ENCODE measurements around the gene TOM1L1.
A peak's percentile ranks its signal among the peaks of the same experiment; 100 is the strongest.

The TOM1L1 gene

DNA sequence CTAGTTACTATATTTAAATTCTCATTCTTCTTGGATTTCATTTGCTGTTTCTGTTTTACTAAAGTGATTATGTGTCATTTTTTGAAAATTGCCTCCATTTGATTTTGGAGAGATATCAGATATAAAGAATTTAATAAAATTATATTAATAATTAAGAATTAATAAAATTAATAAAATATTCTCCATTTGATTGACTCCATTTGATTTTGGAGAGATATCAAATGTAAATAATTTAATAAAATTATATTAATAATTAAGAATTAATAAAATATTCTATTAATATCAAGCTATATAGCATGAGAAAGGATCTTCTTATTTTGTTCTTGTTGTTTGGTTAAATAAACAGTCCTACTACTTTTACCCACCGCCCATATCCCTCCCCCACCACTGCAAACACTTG, 90.9 kb downstream of the TOM1L1 start:
- no peaks in the 10 kb centered on the region for H3K9me3 ChIP-seq (ENCODE audit: control insufficient read depth, insufficient read depth, low read depth, low read length)
- no peak overlapping the region for H3K4me3 ChIP-seq (ENCODE audit: low read depth, low read length)
- H3K36me3 ChIP-seq (ENCODE audit: control insufficient read depth in 2 of 2, insufficient read depth in 1 of 2, low read length in 2 of 2), result peaks cover 28 to 34% of the 10 kb centered on the region in 2 experiments
- CTCF ChIA-PET, result interaction anchor here (0.6 to 4.3 kb wide), 16 partner anchors 11 to 624 kb away, joined by 3 to 106 read pairs (median 5); partner anchors contain the start of genes COX11 and STXBP4
- no peak overlapping the region for H3K27ac ChIP-seq (ENCODE audit: extremely low read depth, low read depth, low read length)
- no peak for TF ChIP-seq ZNF830 (tag by site-specific recombination; IDR thresholded peaks at IDR 0.05; ENCODE audit: low read depth)
- TF ChIP-seq ZNF341 (tag by site-specific recombination; IDR thresholded peaks at IDR 0.05; ENCODE audit: low read depth), result no peak
- TF ChIP-seq, protein P1, sequence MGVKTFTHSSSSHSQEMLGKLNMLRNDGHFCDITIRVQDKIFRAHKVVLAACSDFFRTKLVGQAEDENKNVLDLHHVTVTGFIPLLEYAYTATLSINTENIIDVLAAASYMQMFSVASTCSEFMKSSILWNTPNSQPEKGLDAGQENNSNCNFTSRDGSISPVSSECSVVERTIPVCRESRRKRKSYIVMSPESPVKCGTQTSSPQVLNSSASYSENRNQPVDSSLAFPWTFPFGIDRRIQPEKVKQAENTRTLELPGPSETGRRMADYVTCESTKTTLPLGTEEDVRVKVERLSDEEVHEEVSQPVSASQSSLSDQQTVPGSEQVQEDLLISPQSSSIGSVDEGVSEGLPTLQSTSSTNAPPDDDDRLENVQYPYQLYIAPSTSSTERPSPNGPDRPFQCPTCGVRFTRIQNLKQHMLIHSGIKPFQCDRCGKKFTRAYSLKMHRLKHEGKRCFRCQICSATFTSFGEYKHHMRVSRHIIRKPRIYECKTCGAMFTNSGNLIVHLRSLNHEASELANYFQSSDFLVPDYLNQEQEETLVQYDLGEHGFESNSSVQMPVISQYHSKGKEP (tag by site-specific recombination; IDR thresholded peaks at IDR 0.05), result no peak
- TF ChIP-seq ZNF660 (tag by site-specific recombination; IDR thresholded peaks at IDR 0.05), result no peak
- TF ChIP-seq ZNF585B (tag by site-specific recombination; IDR thresholded peaks at IDR 0.05), result no peak
- TF ChIP-seq, protein P2, sequence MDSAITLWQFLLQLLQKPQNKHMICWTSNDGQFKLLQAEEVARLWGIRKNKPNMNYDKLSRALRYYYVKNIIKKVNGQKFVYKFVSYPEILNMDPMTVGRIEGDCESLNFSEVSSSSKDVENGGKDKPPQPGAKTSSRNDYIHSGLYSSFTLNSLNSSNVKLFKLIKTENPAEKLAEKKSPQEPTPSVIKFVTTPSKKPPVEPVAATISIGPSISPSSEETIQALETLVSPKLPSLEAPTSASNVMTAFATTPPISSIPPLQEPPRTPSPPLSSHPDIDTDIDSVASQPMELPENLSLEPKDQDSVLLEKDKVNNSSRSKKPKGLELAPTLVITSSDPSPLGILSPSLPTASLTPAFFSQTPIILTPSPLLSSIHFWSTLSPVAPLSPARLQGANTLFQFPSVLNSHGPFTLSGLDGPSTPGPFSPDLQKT (IDR thresholded peaks at IDR 0.05; ENCODE audit: borderline replicate concordance, low read depth, low read length), result no peak
- TF ChIP-seq ZNF777 (tag by site-specific recombination; IDR thresholded peaks at IDR 0.05; ENCODE audit: borderline replicate concordance), result no peak
- TF ChIP-seq HOXD13 (CRISPR knock-in tag; IDR thresholded peaks at IDR 0.05; ENCODE audit: borderline replicate concordance), result no peak
- TF ChIP-seq ZNF843 (tag by site-specific recombination; IDR thresholded peaks at IDR 0.05), result no peak
- no peak for TF ChIP-seq ZNF514 (tag by site-specific recombination; IDR thresholded peaks at IDR 0.05)
- no peak for TF ChIP-seq ZNF274 (IDR thresholded peaks at IDR 0.05; ENCODE audit: low read length)
- TF ChIP-seq ZNF274 (tag by site-specific recombination; IDR thresholded peaks at IDR 0.05; ENCODE audit: borderline replicate concordance), result no peak
- no peaks in the 10 kb centered on the region for H3K4me1 ChIP-seq (ENCODE audit: control insufficient read depth, insufficient read depth, low read length)
- POLR2A ChIA-PET, result no interaction called here

DNA sequence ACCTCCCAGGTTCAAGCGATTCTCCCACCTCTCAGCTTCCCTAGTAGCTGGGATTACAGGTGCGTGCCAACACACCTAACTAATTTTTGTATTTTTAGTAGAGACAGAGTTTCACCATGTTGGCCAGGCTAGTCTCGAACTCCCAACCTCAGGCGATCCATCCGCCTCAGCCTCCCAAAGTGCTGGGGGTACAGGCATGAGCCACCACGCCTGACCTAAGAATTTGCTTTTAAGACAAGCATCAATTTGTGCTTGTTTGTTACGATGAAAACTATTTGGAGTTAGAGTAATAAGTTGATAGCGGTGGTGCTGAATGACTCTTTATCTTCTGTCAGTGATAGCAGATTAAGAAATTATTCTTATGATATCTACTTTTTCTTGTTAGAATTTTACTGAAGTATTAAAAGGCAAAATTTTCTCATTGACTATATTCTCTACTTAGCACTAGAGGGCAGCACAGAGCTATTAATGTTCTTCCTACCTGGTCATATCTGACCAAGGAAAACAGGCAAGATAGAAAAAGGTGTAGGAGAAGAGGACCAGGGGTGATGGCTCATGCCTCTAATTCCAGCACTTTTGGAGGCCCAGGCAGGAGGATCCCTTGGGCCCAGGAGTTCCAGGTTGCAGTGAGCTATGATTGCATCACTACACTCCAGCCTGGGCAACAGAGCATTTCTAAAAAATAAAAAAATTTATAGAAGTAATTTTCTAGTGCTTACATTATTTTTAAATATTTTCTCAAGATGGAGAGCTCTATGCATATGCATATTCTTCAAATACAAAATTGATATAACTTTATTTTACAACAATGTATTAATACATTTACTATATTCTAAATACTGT, 92.4 kb downstream of the TOM1L1 start:
- Histone ChIP-seq H3K27ac (ENCODE audit: extremely low read depth, low read depth, low read length) (no peak overlapping the region), H3K4me1 (ENCODE audit: control insufficient read depth, insufficient read depth, low read length) (no peaks in the 10 kb centered on the region), H3K36me3 (ENCODE audit: control insufficient read depth in 2 of 2, insufficient read depth in 1 of 2, low read length in 2 of 2) (peaks cover 26 to 29% of the 10 kb centered on the region in 2 experiments), H3K4me3 (ENCODE audit: low read depth, low read length) (no peak overlapping the region), H3K9me3 (ENCODE audit: control insufficient read depth, insufficient read depth, low read depth, low read length) (no peaks in the 10 kb centered on the region)
- TF ChIP-seq ZNF654 (tag by site-specific recombination; IDR thresholded peaks at IDR 0.05; ENCODE audit: low read depth) (peak; percentile 70), ZNF624 (tag by site-specific recombination; IDR thresholded peaks at IDR 0.05) (no peak), ZNF112 (tag by site-specific recombination; IDR thresholded peaks at IDR 0.05) (no peak)
- ChIA-PET CTCF (interaction anchor here (0.6 to 4.3 kb wide), 46 partner anchors 7 to 1959 kb away, joined by 3 to 106 read pairs (median 4); partner anchors contain the start of genes COX11 and STXBP4), POLR2A (interaction anchor here (0.7 kb wide), 2 partner anchors 31 to 50 kb away, joined by 4 to 7 read pairs; no protein-coding TSS in a partner anchor)

DNA sequence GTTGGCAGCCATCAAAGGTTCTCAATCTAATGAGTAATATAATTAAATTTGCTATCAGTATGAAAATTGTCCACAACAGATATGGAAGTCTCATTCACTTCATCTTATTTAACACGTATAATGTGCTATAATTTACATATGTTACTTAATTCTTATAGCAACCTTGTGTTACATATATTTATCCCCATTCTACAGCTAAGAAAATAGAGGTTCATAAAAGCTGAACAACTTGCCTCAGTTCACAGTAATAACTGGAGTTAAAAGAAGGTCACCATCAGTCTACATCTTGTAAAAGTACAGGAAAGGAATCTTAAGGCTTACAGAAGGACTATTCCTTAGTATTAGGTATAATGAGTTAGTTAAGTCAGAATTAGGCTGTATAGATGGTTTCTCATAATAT, 95.8 kb downstream of the TOM1L1 start:
- Histone ChIP-seq H3K4me1 (ENCODE audit: control insufficient read depth, insufficient read depth, low read length) (no peaks in the 10 kb centered on the region), H3K27ac (ENCODE audit: extremely low read depth, low read depth, low read length) (no peak overlapping the region), H3K9me3 (ENCODE audit: control insufficient read depth, insufficient read depth, low read depth, low read length) (no peaks in the 10 kb centered on the region), H3K36me3 (ENCODE audit: control insufficient read depth in 2 of 2, insufficient read depth in 1 of 2, low read length in 2 of 2) (peaks cover 43 to 49% of the 10 kb centered on the region in 2 experiments), H3K4me3 (ENCODE audit: low read depth, low read length) (no peak overlapping the region)
- POLR2A ChIA-PET, result no interaction called here
- no peak for TF ChIP-seq HOXC10 (CRISPR knock-in tag; IDR thresholded peaks at IDR 0.05)
- TF ChIP-seq, protein P3, sequence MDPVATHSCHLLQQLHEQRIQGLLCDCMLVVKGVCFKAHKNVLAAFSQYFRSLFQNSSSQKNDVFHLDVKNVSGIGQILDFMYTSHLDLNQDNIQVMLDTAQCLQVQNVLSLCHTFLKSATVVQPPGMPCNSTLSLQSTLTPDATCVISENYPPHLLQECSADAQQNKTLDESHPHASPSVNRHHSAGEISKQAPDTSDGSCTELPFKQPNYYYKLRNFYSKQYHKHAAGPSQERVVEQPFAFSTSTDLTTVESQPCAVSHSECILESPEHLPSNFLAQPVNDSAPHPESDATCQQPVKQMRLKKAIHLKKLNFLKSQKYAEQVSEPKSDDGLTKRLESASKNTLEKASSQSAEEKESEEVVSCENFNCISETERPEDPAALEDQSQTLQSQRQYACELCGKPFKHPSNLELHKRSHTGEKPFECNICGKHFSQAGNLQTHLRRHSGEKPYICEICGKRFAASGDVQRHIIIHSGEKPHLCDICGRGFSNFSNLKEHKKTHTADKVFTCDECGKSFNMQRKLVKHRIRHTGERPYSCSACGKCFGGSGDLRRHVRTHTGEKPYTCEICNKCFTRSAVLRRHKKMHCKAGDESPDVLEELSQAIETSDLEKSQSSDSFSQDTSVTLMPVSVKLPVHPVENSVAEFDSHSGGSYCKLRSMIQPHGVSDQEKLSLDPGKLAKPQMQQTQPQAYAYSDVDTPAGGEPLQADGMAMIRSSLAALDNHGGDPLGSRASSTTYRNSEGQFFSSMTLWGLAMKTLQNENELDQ (tag by site-specific recombination; IDR thresholded peaks at IDR 0.05; ENCODE audit: low read depth), result no peak
- TF ChIP-seq, protein P4, sequence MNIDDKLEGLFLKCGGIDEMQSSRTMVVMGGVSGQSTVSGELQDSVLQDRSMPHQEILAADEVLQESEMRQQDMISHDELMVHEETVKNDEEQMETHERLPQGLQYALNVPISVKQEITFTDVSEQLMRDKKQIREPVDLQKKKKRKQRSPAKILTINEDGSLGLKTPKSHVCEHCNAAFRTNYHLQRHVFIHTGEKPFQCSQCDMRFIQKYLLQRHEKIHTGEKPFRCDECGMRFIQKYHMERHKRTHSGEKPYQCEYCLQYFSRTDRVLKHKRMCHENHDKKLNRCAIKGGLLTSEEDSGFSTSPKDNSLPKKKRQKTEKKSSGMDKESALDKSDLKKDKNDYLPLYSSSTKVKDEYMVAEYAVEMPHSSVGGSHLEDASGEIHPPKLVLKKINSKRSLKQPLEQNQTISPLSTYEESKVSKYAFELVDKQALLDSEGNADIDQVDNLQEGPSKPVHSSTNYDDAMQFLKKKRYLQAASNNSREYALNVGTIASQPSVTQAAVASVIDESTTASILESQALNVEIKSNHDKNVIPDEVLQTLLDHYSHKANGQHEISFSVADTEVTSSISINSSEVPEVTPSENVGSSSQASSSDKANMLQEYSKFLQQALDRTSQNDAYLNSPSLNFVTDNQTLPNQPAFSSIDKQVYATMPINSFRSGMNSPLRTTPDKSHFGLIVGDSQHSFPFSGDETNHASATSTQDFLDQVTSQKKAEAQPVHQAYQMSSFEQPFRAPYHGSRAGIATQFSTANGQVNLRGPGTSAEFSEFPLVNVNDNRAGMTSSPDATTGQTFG (tag by site-specific recombination; IDR thresholded peaks at IDR 0.05; ENCODE audit: borderline replicate concordance), result no peak
- TF ChIP-seq TCF7L2 (IDR thresholded peaks at IDR 0.05; ENCODE audit: borderline replicate concordance, low read depth, low read length), result no peak
- TF ChIP-seq, protein P5, sequence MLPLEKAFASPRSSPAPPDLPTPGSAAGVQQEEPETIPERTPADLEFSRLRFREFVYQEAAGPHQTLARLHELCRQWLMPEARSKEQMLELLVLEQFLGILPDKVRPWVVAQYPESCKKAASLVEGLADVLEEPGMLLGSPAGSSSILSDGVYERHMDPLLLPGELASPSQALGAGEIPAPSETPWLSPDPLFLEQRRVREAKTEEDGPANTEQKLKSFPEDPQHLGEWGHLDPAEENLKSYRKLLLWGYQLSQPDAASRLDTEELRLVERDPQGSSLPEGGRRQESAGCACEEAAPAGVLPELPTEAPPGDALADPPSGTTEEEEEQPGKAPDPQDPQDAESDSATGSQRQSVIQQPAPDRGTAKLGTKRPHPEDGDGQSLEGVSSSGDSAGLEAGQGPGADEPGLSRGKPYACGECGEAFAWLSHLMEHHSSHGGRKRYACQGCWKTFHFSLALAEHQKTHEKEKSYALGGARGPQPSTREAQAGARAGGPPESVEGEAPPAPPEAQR (tag by site-specific recombination; IDR thresholded peaks at IDR 0.05), result no peak
- CTCF ChIA-PET, result interaction anchor here (1.4 to 2.1 kb wide), 3 partner anchors 9 to 359 kb away, joined by 3 to 6 read pairs (median 5); no protein-coding TSS in a partner anchor
